Hematopoietic multipotent progenitor cell treated with erythropoietin and hydrocortisone succinate and interleukin-3 and kit ligand, for 4 days (in vitro differentiated cells): ENCODE results near the gene AMBN.

Experiments used
- DNase-seq: peaks from one replicate; pipeline ENCODE4 v3.0.0-alpha.2; 2015

Gene AMBN, protein sequence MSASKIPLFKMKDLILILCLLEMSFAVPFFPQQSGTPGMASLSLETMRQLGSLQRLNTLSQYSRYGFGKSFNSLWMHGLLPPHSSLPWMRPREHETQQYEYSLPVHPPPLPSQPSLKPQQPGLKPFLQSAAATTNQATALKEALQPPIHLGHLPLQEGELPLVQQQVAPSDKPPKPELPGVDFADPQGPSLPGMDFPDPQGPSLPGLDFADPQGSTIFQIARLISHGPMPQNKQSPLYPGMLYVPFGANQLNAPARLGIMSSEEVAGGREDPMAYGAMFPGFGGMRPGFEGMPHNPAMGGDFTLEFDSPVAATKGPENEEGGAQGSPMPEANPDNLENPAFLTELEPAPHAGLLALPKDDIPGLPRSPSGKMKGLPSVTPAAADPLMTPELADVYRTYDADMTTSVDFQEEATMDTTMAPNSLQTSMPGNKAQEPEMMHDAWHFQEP

DNA sequence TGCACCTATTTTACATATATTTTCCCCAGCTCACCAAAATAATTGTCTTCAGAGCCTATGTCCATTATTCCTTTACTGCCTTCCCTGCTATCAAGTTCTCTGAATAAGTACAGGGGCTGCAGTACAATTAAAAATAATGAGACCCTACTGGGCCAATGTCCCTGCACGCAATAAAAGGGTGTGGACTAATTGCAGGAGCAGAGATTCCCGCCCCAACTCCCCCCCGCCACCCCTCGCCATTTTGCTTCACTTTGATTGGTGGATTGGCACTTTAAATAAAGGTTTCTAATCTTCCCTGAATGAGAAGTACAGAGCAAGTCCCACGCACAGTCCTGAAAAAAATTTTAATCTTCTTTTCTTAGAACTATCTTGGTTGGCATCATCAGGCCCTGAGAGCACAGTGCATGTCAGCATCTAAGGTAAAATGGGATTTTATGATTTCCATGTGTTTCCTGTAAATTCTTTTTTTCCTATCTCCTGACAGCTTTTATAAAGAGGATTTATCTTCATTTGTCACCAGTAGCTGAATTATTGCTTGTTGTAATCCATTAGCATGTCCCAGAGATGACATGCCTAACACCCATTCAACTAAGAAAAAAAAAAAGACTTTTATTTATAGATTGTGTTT lies at the start of gene AMBN:
Gene AMBN, plus strand, starts transcription at position 302 of the 628 bp plus-strand sequence. Its CDS starts 103 bp downstream, at position 405.
- DNase-seq, result no peak

DNA sequence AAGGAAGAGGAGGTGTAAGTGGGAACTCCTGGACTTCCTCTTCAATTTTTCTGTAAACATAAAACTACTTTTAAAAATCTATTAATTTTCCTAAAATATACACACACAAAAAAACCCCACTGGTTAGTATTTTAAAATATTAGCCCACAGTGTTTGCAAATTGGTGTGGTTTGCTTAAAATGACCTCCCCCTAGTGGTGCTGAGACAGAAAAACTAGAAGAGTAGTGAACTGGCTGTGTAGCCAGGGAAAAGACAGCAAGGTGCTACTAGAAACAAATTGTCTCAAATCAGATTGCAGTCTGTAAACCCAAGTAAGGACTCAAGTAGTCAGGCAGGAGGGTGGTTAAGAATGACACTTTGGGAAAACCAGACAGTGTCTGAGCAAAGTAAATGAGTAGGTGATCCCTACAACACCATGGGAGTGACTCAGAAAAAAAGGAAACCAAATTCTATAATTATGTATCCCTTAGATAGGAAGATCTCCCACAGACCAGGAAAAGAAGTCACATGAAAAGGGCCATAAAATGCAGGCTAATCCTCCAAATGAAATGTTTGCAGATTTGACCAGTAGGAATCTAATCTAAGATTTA lies 47.7 kb upstream of the AMBN start:
- peak; percentile 56 for DNase-seq

GRCh38 chr4:70556856-70557255 lies 35.2 kb upstream of the AMBN start:
- DNase-seq, result peak; percentile 22

- DNase-seq, result peak; percentile 83
Measured at GRCh38 chr4:70559211-70559830, 32.7 kb upstream of the AMBN start.

DNA sequence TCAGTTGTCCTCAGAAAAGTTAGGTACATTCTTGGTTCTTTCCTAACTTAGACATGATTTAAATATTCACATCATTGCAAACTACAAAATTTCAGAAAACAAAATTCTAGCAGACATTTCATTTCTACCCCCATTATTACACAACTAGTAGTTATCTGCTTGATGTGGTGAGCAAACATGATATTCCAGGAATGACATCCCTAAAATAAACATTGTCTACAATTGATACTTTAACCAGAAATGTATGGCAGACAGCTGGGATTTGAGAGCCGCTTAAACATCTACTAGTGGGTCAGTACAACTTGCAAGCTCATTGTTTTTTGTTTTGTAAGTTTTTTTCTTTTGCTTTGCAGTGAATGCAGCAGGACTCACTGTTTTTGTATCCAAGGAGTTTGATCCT lies 32.1 kb upstream of the AMBN start:
- no peak for DNase-seq

DNA sequence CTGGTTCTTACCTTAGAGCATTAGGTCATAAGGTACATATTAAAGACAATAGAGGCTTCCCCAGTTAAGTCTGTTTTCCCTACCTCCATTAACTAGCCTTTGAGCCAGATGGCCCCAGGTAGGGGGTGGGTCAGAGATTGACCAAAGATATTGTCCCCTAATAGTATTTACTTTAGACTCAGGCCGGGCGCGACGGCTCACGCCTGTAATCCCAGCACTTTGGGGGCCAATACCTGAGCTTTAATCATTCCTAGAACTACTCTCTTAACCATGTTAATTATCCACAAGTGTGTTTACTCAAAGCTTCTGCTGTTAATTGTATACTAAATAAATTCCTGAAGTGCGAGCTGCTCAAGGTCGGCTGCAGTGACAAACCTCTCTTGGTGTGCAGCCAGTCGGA lies 28.0 kb upstream of the AMBN start:
- no peak for DNase-seq

- DNase-seq, result no peak
Measured at GRCh38 chr4:70570796-70571195, 21.3 kb upstream of the AMBN start.

GRCh38 chr4:70571772-70572171 lies 20.3 kb upstream of the AMBN start:
- DNase-seq, result no peak

GRCh38 chr4:70575964-70576363 lies 16.1 kb upstream of the AMBN start:
- no peak for DNase-seq

DNA sequence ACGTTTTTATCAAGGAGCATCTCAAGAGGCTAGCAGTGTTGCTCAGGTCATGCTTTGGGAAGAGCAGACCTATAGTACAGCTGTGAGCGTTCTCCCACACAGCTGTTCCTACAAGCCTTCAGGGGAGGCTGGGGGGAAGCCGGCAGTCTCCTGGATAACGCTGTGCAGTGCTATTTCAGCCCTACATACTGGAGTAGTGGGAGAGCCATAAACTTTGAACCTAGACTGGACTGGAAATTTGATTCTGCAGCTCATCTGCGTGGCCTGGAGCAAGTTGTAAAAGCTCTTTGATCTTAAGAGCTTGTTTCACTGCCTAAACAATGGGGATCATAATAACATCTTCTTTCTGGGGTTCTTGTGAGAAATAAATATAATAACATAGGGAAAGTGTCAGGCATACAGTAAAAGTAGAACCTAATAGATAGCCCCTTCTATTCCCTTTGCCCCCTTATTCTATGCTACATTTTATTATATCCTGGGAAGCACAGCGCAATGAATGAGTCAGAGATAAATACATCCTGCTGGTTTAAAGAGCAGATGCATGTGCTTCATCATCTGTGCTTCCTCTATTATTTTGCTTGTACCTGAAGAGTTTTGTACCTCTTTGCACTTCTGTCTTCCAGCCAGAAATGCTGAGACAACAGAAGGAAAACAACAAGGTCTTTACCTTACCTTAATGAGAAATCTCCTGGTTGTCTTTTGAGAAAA lies 14.7 kb upstream of the AMBN start:
- DNase-seq, result no peak

DNA sequence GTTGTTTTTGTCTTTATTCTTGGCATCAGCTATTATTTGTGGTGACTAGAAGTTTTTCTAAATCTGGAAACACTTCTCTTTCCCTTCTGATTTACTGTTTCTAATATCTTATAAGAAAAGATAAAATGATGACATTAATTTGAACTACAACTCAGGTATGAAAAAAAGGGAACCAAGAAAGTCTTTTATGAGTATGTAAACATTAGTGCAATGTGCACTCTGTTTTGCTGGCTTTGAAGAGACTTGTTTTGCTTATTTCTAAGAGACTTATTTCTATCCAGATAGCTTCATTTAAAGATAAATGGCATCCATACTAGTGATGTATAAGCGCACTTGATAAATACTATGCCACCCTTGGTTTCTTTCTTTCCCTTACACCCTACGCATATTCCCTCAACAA lies 10.1 kb upstream of the AMBN start:
- no peak for DNase-seq

DNA sequence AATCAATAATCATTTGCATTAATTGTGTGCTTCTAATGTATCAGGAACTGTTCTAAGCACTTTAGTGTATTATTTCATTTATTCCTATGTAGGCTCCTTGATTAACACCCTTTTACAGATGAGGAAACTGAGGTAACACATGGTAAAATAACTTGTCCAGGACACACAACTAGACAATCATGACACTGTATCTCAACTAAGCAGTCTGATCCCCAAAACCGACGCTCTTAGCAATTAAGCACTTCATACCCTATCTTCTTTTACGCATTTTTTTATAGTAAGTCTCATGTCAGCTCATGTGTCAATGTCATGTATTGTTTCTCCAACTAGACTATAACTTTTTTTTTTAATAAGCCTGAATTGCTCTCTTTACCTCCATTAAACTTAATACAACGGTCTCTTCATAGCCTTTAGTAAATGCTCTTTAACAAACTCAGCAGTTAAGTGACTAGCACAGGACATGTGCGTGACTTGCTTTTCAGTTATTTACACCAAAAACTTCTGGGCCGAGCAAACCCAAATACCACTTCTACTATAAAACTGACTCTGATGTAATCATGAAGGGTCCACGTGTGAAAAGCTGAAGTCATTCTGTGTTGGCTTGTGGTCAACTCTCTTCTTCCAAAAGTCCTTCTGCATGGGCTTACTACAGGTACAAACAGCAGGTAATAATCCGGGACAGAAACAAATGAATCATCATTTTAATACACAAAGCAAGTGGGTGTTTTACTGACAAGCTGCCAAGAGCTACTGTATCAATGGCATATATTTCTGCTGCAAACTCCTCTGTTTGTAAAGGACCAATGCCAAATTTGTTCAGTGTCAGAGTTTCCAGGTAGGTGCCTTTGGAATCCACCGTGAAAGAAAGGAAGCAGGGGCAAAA lies 7.9 kb upstream of the AMBN start:
- DNase-seq, result no peak

- no peak for DNase-seq
Measured at GRCh38 chr4:70586841-70587240, 5.2 kb upstream of the AMBN start.

DNA sequence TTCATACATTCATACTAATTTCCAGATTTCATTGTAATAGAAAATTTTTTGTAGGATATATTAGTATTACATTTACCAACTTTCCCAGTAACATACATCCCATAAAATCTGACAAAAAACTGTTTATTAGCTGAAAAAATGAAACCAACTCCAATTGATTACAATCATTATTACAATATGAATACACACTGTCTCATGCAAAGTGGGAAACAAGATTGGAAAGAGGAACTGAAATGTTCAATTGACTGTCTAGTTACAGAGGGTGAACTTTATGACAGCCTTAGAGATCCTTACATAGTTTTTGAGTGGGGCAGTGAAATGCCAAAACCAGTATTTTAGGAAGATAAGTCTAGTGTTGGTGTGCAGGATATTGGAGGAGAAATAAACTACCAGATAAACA lies 2.3 kb upstream of the AMBN start:
- no peak for DNase-seq

- no peak for DNase-seq
Measured at GRCh38 chr4:70594196-70594595, 2.1 kb downstream of the AMBN start.

DNA sequence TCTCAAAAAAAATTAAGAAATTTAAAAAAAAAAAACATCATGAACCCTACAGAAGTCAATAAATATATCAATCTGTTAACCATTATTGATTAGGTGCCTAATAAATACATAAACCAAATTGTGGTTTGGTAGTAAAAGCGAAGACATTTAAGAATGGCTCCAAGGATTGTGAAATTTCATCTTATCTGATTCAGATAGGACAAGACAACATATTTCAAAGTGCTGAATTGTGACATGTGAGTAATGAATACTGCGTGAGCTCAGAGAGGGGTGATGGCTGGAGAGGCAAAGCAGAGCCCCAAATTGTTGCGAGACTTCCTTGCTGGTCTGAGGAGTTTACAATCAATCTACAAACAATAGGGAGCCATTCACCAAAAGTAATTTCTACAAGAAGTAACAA lies 8.2 kb downstream of the AMBN start:
- peak; percentile 46 for DNase-seq

DNA sequence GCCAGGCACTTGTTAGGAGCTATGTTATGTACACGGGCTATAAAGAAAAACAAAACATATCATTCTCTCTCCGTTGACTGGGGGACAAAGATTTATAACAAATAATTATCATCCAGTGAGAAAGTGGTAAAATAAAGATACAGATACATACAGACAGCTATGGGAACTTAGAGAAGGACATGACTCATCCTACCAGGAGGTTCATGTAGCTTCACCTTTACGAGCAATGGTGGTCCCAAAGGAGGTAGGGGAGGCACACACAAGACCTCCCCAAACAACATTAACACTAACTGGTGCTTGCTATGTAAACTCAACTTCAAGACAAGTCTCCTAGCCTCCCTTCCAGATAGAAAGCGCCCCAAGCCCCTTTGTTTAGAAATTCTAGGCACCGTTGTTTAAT lies 8.9 kb downstream of the AMBN start:
- DNase-seq, result no peak

- peak; percentile 89 for DNase-seq
Measured at GRCh38 chr4:70601422-70602039, 9.5 kb downstream of the AMBN start.

DNA sequence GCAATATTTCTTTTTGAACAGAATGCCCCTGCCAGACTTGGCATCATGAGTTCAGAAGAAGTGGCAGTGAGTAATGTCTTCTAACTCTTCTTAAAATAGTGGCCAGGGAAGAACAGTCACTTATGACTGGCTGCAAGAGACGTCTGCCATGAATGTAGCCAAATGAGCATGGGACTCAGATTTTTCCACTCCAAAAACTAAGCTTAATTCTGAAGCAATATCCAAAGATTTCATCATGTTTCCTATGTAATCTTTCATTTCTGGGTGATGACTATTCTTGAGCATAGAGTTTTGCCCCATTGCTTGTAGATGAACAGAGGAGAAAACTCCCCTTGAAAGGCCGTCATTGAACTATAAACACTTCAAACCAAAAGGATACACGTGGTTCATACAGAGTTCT lies 11.8 kb downstream of the AMBN start:
- no peak for DNase-seq

DNA sequence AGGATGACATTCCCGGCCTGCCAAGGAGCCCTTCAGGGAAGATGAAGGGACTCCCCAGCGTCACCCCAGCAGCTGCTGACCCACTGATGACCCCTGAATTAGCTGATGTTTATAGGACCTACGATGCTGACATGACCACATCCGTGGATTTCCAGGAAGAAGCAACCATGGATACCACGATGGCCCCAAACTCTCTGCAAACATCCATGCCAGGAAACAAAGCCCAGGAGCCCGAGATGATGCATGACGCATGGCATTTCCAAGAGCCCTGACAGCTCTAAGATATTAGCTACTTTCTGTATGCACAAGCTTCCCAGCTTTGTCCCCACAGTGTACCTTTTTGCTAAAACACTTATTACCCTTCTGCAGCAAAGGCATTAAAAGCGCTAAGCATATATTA lies 14.4 kb downstream of the AMBN start:
- DNase-seq, result no peak

- no peak for DNase-seq
Measured at GRCh38 chr4:70607334-70607853, 15.3 kb downstream of the AMBN start.
